Measurements from ENCODE around the gene AFF3. TPM values are rescaled to one million over a fixed set of nuclear protein-coding genes. Genes with fewer than 3 reads are reported as not detected.

AFF3 gene
- total RNA-seq, 4 donors from 2014 or later, result 8.5 to 77.2 (median 27.1) TPM

GRCh38 chr2:99863903-99864270 lies 278.5 kb downstream of the AFF3 start:
- no peak for TF ChIP-seq POLR2A (IDR thresholded peaks at IDR 0.05)
- TF ChIP-seq CTCF (IDR thresholded peaks at IDR 0.05), result no peak
- Histone ChIP-seq H3K4me3 (no peak overlapping the region), H3K36me3 (no peaks in the 10 kb centered on the region), H3K4me1 (no peaks in the 10 kb centered on the region), H3K27me3 (no peaks in the 10 kb centered on the region), H3K27ac (no peak overlapping the region), H3K9me3 (no peaks in the 10 kb centered on the region)
- no peak for DNase-seq
- intact Hi-C loops (cut with DNase I; ENCODE audit: low total_unique reads), result no loop called here

GRCh38 chr2:99863236-99863902 lies 279.0 kb downstream of the AFF3 start:
- H3K9me3 ChIP-seq, result no peaks in the 10 kb centered on the region
- H3K4me3 ChIP-seq, result no peak overlapping the region
- no peak for DNase-seq
- H3K27me3 ChIP-seq, result no peaks in the 10 kb centered on the region
- intact Hi-C loops (cut with DNase I; ENCODE audit: low total_unique reads), result no loop called here
- no peaks in the 10 kb centered on the region for H3K36me3 ChIP-seq
- TF ChIP-seq CTCF (IDR thresholded peaks at IDR 0.05), result no peak
- no peak for TF ChIP-seq POLR2A (IDR thresholded peaks at IDR 0.05)
- H3K27ac ChIP-seq, result no peak overlapping the region
- no peaks in the 10 kb centered on the region for H3K4me1 ChIP-seq

- no peaks in the 10 kb centered on the region for H3K4me1 ChIP-seq
- TF ChIP-seq POLR2A (IDR thresholded peaks at IDR 0.05) (no peak), CTCF (IDR thresholded peaks at IDR 0.05) (no peak)
Measured at GRCh38 chr2:99862566-99862965, 279.8 kb downstream of the AFF3 start.

GRCh38 chr2:99861376-99861760 lies 281.0 kb downstream of the AFF3 start:
- H3K4me1 ChIP-seq, result no peaks in the 10 kb centered on the region
- H3K9me3 ChIP-seq, result no peaks in the 10 kb centered on the region
- H3K27me3 ChIP-seq, result no peaks in the 10 kb centered on the region
- intact Hi-C loops (cut with DNase I; ENCODE audit: low total_unique reads), result no loop called here
- H3K36me3 ChIP-seq, result no peaks in the 10 kb centered on the region
- H3K27ac ChIP-seq, result no peak overlapping the region
- no peak for DNase-seq
- no peak overlapping the region for H3K4me3 ChIP-seq
- TF ChIP-seq CTCF (IDR thresholded peaks at IDR 0.05) (no peak), POLR2A (IDR thresholded peaks at IDR 0.05) (no peak)

More at GRCh38 chr2:99862566-99862965, 279.8 kb downstream of the AFF3 start:
- H3K27me3 ChIP-seq, result no peaks in the 10 kb centered on the region
- DNase-seq, result no peak
- intact Hi-C loops (cut with DNase I; ENCODE audit: low total_unique reads), result no loop called here
- no peak overlapping the region for H3K27ac ChIP-seq
- H3K4me3 ChIP-seq, result no peak overlapping the region
- no peaks in the 10 kb centered on the region for H3K36me3 ChIP-seq
- H3K9me3 ChIP-seq, result no peaks in the 10 kb centered on the region

- intact Hi-C loops (cut with DNase I; ENCODE audit: low total_unique reads), result no loop called here
- Histone ChIP-seq H3K36me3 (no peaks in the 10 kb centered on the region), H3K27me3 (no peaks in the 10 kb centered on the region), H3K4me3 (no peak overlapping the region), H3K27ac (no peak overlapping the region), H3K9me3 (no peaks in the 10 kb centered on the region), H3K4me1 (no peaks in the 10 kb centered on the region)
- DNase-seq, result no peak
- no peak for TF ChIP-seq POLR2A (IDR thresholded peaks at IDR 0.05)
- TF ChIP-seq CTCF (IDR thresholded peaks at IDR 0.05), result no peak
Measured at GRCh38 chr2:99860720-99861375, 281.5 kb downstream of the AFF3 start.

Measured in uterus (tissue), 4 donors.